A172 (cell line): ENCODE measurements around the gene CALN1. TPM values are rescaled to one million over a fixed set of nuclear protein-coding genes. Genes with fewer than 3 reads are reported as not detected.
"Not testable (repeated sequence)": the region's sequence is repeated elsewhere in the genome, so short reads cannot be mapped to it uniquely, and the experiment has no call there.

Experiments
- DNase-seq: peaks from one replicate; pipeline ENCODE4 v3.0.0-alpha.2; 2015; ENCODE audit warnings: low spot score
- total RNA-seq: library from RNA; depleted of rRNA; stranded (reverse); fragments of >200 nt; shearing (Covaris generic); gene quantifications from 2 replicates; pipeline ENCODE4 v1.2.3, GENCODE V29; 2014

The CALN1 gene
- total RNA-seq, 1 experiment from 2014 or later = not detected

DNA sequence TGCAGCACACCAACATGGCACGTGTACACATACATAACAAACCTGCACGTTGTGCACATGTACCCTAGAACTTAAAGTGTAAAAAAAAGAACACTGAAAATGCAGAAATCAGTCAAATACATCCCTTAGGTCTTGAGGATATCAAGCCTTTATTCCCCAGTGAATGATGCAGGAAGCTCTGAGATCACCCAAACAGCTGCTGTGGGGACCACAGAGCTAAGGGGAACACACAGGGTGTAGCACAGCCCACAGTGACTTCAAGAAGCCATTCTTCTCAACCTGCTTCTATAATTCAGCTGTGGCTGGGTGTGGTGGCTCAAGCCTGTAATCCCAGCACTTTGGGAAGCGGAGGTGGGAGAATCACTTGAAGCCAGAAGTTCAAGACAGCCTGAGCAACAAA lies 314.9 kb downstream of the CALN1 start:
- DNase-seq = no peak

DNA sequence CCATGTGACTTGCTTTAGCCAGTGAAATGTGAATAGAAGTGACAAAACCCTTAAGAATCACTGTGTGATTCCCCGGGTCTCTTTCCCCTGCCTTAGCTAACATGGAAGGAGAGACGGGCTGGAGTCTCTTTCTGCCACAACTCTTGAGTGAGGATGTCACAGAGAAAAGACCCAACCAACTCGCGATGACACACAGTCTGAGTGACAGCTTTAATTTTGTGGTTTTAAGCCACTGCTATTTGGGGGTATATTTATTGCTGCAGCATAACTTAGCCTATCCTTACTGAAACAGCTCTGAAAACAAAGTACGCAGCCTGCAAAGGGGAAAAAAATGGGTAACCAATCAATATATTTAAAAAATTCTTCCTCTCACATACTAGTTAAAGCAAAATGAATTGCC lies 319.4 kb downstream of the CALN1 start:
- DNase-seq = no peak

DNA sequence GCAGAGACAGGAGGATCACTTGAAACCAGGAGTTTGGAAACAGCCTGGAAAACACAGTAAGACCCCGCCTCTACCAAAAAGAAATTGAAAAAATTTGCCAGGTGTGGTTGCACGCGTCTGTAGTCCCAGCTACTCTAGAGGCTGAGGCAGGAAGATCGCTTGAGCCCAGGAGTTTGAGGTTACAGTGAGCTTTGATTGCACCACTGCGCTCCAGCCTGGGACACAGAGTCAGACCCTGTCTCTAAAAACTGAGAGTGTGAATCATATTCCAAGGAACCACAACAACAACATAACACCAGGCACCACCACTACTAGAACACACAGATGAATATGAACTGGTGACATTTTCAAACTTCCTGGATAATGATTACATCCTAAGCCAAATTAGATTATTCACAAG lies 324.2 kb downstream of the CALN1 start:
- DNase-seq = no peak

DNA sequence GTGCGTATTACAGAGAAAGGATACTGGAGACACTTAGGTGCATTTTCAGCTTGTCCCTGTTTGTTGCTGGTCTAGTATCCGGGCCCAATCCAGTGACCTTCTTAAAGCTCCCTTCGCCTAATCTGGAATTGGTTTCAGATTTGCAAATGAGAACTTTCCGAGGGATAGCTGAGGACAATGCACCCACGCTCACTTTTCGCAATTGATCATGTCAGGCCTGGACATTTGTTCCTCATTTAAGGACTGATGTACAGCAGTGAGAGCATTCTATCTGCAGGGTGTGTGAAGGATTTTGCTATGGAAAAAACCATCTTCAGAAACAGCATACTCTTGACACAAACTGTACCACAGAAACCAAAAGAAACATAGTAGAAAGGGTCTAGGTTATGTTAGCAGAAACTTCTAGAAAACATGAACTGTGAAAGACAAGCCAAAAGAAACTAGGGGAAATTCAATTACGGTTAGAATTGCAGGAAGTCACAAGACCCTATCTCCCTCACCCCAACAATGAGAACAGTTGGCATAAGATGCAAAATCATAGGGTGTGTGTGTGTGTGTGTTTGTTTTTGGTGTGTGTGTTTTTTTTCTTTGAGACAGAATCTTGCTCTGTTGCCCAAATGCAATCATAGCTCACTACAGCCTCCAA lies 331.1 kb downstream of the CALN1 start:
- no peak for DNase-seq

DNA sequence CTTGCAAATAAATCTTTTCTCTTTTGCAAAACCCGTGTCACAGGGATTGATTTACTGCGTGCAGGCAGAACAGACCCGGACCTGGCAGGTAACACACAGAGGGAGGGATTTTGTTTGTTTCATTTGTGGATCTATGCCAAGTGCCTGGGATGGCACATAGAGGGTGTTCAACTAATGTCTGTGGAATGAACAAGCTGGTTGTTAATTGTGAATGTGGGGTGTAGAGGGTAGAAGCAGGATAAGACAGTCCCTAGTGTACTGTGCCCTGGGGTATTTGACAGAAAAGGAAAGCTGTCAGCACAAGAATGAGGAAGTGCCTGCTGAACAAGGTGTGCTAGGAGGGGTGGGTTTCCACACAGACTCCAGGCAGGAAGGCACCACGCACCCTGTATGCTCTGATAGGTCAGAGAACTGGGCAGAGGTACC lies 331.8 kb downstream of the CALN1 start:
- DNase-seq = no peak

DNA sequence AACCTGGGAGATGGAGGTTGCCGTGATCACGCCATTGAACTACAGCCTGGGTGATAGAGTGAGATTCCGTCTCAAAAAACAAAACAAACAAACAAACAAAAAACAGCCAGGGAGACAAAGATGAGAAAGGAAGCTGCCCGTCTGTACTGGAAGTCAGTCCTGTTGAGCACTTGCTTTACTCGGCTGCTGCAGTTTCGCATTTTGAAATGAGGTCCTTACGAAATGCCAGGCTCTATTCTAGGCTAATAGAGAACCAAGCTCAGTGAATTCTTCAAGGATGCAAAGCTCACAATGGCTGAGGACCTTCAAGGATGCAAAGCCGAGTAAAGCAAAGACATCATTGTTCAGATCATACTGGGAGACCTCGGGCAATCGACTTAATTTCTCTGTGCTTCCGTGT lies 333.3 kb downstream of the CALN1 start:
- DNase-seq = no peak

DNA sequence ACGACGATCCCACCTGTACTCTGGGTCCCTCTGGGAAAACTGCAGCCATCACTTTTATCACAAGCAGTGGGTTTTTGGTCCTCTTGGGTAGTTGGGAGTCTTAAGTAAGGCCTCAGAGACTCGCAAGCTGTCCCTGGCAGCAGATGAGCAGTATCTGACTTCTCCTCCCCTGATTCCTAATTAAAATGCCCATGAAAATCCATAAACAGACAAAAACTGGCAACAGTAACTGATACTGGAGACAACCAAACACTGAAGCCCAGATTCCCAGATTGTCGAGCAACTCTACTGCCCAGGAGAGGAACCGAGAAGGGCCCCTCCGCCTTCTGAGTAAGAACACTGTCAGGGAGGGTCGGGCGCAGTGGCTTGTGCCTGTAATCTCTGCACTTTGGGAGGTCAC lies 333.8 kb downstream of the CALN1 start:
- DNase-seq = no peak

DNA sequence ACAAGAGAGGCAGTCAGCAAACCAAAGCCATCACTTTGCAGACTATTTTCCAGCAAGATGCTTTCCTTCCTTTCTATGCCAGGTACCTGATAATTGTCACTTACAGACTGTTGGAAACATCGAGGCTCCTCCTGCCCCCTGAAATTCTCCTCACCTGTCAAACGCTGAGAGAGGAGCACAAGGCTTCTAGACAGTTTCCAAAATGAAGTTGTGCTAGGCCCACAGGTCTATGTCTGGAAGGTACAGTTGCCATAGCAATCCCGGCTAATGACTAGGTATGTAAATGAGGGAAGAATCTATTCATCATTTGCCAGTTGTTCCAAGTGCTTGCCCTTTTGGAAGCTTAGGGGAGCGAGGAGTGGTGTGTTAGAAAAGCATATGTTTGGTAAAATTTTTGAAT lies 334.4 kb downstream of the CALN1 start:
- DNase-seq = no peak

DNA sequence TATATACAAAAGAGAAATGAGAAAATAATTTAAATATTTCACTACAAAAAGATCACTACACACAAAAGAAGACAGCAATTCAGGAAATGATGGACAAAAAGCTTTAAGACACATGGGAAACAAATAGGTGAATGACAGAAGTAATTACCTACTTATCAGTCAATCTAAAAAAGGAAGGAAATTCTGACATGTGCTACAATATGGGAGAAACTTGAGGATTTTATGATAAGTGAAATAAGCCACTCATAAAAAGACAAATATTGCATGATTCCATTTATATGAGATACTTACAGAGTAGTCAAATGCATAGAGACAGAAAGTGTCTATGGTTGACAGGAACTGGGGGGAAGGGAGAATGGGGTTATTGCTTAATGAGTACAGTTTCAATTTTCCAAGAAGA lies 339.2 kb downstream of the CALN1 start:
- no peak for DNase-seq

DNA sequence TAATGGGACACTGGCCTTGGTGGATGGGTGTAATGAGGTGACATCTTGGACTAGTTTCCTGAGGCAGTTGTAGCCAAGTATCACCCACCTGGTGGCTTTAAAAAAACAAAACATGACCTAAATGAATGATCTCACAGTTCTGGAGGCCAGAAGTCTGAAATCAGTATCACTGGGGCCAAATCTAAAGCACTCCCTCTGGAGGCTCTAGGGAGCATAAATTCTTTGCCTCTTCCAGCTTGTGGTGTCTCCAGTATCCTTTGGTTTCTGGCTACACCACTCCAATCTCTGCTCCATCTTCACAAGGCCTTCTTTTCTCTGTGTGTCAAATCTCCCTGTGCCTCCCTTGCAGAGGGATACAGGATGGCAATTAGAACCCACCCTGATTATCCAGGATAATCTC lies 342.9 kb downstream of the CALN1 start:
- DNase-seq = no peak

DNA sequence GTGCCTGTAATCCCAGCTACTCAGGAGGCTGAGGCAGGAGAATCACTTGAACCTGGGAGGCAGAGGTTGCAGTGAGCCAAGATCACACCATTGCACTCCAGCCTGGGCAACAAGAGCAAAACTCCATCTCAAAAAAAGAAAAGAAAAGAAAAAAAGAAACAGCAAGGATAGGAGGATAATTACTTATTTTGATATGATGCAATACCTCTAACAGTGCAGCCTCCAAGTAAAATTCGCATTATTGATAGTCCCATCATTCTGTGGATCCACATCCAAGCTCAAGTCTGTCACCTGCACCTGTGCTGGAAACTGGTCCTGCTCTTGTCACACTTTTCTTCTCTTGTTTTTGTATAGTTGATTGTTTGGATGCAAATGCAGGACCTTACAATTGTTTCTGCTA lies 346.4 kb downstream of the CALN1 start:
- DNase-seq = not testable (repeated sequence)

DNA sequence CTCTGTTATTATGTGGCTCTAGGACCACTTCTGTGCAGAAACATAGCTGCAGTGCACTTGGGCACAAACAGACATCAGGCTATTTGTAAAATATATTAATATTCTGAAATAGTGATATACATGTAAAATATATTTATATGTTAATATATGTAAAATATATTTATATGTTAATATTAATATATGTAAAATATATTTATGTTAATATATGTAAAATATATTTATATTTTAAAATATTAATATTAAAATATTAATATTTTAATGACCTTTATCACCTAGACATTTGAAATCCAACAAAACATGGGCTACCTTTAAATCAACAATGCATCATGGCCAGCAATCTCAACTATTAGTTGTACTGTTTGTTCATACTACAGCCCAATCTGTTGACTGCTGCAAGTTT lies 347.2 kb downstream of the CALN1 start:
- no peak for DNase-seq

DNA sequence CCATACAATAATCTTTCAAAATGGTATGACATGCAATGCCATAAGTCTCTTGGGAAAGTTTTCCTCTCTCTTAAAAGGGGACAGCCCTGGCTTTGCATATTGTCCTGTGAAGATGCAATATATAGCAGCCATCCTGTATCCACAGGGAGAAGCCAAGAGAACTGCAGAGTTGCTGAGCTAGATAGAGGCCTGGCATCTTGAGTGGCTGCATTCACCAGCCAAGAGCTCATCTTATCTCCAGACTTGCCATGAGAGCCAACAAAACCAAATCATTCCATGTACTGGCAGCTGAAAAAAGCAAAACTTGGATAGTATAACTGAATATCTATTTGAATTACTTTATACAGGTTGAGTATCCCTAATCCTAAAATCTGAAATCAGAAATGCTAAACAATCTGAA lies 348.8 kb downstream of the CALN1 start:
- DNase-seq = no peak

DNA sequence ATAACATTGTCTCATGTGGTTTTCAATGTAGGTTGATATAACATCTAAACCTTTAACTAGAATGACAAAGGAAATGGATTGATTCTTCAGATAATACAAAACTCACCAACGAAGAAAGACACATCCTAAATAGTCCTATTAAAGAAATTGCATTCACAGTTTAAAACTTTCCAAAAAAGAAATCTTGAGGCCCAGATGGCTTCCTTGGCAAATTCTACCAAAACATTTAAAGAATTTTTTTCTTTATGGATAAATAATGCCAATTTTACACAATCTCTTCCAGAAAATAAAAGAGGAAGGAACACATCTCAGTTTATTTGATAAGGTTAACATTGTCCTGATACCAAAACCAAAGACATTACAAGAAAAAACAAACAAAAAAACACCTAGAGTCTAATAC lies 349.5 kb downstream of the CALN1 start:
- no peak for DNase-seq

DNA sequence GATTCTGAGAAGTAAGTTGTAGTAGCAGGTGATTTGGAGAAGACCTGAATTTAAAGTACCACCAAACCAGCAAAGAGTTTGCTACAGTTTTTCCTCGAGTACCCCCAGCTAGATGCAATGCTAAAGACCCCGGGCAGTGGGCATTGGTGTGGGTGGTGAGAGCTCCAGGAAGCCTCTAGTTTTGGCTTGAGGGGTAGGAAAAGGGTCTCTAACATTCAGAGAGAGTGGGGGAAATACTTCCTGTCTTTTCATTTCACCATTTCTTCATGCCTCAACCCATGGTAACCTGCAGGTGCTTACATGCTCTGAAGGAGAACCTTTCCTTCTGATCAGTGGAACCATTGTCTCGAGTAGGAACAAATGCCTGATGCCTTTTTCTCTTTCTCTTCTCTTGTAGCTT lies 352.2 kb downstream of the CALN1 start:
- no peak for DNase-seq

DNA sequence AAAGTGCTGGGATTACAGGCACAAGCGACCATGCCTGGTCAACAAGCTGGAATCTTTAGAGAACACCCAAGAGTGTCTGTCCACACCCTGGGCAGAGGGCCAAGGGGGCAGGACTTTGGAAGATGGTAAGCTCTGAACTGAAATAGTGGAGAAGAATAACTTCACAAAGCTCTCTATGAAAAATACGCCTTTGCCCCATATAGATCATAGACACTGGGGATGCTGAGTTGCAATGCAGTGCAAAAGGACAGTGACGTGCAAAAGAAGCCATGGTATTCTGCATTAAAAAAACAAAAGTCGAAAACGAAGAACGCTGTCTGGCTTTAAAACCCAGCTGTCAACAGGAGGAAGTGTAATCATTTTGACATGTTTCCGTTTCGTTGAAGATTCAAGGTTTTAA lies 353.6 kb downstream of the CALN1 start:
- no peak for DNase-seq

DNA sequence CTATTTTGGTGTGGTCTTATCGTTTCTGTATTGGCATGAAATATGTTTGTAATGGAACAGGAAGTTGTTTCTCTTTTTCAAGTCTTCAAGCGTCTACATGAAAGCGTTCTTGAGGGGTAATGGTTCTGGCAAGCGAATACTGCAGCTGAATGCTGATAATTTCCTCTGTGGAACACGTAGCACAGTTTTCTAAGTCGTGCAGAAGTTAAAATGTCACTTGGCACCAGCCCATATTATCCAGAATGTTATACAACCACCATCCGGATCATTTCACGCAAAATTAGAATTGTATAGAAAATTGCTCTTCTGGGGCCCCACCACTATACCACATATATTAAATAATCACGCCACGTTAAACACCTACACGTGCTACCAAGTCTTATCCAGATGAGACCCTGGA lies 354.3 kb downstream of the CALN1 start:
- no peak for DNase-seq

DNA sequence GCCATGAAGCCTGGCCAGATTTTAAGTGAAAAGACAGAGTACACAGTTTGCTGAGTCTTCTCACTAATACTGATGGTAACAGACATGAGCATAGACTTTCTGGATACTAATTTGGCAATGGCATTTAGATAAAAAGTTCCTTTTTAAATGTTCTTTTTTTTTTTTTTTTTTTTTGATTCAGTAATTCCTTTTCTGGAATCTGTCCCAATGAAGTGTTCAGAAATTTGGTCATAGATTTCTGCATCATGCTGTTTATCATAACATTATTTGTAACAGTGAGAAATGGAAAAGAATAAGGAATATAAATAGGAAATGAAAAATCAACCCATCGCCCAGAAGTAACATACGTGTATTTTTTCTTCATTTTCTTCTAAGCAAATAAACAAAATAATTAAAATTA lies 354.9 kb downstream of the CALN1 start:
- DNase-seq = no peak

DNA sequence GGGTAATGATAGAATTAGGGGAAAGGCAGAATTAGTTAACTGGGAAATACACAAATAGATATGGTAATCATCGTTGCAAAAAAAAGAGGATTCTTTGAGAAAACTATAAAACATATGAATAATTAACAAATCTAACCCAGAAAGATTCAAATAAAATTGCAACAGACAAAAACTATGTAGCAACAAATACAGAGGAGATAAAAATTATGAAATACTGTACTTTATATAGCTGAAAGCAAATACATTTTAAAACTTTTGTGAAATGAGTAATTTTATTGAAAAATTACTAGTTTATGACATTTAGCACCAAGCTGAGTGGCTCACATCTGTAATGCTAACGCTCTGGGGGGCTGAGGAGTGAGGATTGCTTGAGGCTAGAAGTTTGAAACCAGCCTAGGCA lies 356.7 kb downstream of the CALN1 start:
- no peak for DNase-seq

DNA sequence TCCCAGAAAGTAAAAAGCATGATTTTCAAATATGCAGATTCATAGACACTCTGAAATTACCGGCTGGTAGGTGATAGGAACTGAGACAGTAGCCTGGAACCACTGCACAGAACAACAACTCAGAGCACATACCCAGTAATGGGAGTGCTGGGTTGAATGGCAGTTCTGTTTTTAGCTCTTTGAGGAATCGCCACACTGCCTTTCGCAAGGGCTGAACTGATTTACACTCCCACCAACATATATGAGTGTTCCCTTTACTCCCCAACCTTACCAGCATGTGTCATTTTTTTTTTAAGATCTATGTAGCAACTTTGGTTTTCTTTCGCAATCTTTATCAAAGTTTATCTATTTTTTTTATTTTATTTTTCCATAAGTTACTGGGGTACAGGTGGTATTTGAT lies 358.8 kb downstream of the CALN1 start:
- DNase-seq = no peak

DNA sequence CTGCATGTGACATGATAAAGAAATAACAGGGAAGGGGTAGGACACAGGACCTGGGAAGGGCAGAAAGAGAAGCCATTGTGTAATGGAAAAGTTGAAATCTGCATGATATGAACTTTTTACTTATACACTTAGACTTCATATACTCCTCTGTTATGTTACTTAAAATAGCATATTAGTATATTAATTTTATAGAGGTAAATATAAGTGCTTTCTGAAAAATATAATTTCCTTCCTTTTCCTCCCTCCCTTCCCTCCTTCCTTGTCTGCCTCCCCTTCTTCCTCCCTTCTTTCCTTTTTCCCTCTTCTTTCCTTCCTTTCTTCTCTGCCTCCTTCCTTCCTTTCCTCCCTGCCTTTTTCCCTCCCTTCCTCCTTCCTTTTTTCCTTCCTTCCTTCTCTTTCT lies 363.7 kb downstream of the CALN1 start:
- DNase-seq = no peak

DNA sequence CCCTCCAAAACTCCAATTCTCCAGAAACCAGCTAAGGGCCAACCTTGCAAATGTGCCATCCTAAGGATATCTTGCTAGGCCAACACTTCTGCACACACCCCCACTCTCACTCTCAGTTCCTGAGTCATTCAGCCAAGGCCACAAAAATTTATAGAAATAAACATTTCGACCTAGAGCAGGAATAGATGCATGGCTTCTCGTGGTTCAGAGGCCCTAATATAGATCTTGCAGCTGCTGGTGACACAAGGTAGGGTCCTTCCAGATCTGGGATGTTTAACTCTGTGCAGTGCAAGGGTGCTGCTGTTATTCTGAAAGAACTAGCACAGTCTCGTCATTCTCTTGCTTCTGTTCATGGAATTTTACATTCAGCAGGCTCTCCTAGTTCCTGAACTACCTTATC lies 369.3 kb downstream of the CALN1 start:
- DNase-seq = no peak

DNA sequence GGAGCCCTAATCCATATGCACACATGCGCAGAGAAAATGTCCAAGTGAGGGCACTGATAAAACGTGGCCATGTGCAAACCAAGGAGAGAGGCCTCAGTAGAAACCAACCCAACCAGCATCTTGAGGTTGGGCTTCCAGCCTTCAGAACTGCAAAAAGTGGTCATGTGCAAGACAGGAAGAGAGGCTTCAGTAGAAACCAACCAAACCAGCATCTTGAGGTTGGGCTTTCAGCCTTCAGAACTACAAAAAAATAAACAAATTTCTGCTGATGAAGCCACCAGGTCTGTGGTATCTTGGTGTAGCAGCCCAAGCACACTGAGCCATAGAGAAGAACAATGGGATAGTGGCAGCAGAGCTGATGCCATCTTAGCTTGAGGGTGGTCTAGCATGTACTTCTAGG lies 371.5 kb downstream of the CALN1 start:
- DNase-seq = no peak

DNA sequence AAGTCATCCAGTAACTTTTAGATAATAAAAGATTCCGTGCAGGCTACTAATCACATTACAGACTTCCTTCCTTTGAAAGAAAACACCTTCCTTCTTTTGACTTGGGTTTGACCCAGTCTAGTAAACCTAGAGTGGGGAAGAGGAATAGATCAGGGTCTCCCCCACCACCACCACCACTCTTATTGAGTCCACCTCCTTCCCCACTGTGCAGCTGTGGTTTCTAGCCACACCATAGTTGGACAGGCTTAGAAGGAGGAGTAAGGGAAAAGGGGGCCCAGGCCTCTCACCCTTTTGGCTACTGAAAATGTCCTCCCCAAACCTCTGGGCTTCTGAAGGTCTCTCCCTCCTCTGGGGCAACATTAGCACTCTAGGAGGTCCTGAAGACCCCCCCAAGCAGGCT lies 372.7 kb downstream of the CALN1 start:
- DNase-seq = no peak
